ENCODE data around the gene AP1S2.
"Not testable (repeated sequence)": the region's sequence is repeated elsewhere in the genome, so short reads cannot be mapped to it uniquely, and the experiment has no call there.

The AP1S2 gene

DNA sequence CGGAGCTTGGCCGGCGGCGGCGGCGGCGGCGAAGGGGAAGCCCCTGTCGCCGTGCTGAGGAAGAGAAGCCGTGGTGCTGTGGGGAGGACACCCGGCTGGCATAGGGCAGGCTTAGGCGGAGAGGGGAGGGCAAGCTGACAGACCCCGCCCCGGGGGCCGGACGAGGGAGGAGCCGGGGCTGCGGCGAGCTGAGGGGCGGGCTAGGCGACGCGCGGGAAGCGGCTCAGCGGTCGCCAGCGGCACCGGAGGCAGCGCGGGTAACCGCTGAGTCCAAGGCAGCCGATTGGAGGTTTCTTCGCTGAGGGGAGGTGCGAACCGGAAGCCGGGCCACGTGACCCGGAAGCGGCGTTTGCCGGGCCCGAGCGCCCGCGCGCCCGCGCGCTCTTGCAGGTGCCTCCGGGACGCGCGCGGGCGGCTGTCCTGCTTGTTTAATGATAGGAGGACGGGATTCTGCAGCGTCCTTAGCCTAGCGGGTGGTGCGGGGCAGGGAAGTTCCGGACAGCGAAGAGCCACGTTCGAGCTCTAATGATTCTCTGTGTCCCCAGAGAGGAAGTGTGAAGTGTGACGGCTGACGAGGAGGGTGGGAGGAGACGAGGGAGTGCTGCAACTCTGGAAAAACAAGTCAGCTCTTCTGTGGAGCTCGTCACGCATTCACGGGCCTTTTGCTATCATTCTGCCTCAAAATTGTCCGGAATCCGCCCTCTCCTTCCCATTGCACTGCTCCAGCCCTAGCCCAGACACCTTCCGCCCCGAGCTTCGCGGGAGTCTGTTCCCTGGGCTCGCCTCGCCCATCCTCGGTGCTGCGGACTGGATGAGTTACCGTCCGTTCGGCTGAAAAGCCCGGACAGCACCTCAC, at the start of gene AP1S2:
Gene AP1S2 (minus strand): TSS at position 102 of the 856 bp plus-strand sequence. CDS start 2,289 bp downstream, outside the sequence.
- Histone ChIP-seq H3K27me3 (ENCODE audit: insufficient read depth, low read length) (no peaks in the 10 kb centered on the region), H3K9ac (ENCODE audit: low read depth, low read length) (peak within 1 kb of the TSS; percentile 96), H3K4me3 (ENCODE audit: low read length) (peak within 1 kb of the TSS; percentile 97), H3K27ac (ENCODE audit: low read length) (peak within 1 kb of the TSS; percentile 94), H3K4me1 (ENCODE audit: insufficient read depth, low read length) (peaks cover 13% of the 10 kb centered on the region; the same call in 1 of the 2 replicates), H3K36me3 (ENCODE audit: insufficient read depth, low read depth, low read length) (peaks cover 41% of the 10 kb centered on the region), H3K9me3 (ENCODE audit: insufficient read depth, low read depth, low read length) (no peaks in the 10 kb centered on the region)

GRCh38 chrX:15903186-15903681, 48.6 kb upstream of the AP1S2 start:
- Histone ChIP-seq H3K4me3 (ENCODE audit: low read length) (no peak overlapping the region), H3K27me3 (ENCODE audit: insufficient read depth, low read length) (no peaks in the 10 kb centered on the region), H3K9ac (ENCODE audit: low read depth, low read length) (no peak overlapping the region), H3K9me3 (ENCODE audit: insufficient read depth, low read depth, low read length) (peaks cover 6% of the 10 kb centered on the region; the same call in 1 of the 2 replicates), H3K27ac (ENCODE audit: low read length) (no peak overlapping the region), H3K36me3 (ENCODE audit: insufficient read depth, low read depth, low read length) (no peaks in the 10 kb centered on the region), H3K4me1 (ENCODE audit: insufficient read depth, low read length) (peaks cover under 1% of the 10 kb centered on the region; the same call in 1 of the 2 replicates)

DNA sequence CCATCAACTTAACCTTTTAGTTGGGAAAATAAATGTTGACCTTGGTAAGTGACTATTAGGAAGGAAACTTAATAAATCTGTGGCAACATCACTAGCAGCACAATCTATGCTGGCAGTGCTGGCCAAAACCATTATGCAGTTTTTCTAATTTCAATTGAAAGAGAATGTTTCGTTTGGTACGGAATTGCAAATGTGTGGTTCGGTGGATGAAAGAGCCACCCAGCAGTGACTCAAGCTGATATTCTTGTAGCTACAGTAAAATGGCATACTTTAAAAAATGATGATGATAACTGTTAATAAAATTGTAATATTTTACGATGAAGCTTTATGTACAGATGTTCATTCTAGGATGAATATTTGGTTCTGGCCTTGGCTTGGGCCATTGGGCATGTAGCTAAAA, 40.7 kb upstream of the AP1S2 start:
- peaks cover 3% of the 10 kb centered on the region; the same call in 1 of the 2 replicates for H3K4me1 ChIP-seq (ENCODE audit: insufficient read depth, low read length)
- no peaks in the 10 kb centered on the region for H3K9me3 ChIP-seq (ENCODE audit: insufficient read depth, low read depth, low read length)
- H3K27ac ChIP-seq (ENCODE audit: low read length): no peak overlapping the region
- H3K9ac ChIP-seq (ENCODE audit: low read depth, low read length): no peak overlapping the region
- no peaks in the 10 kb centered on the region for H3K27me3 ChIP-seq (ENCODE audit: insufficient read depth, low read length)
- no peak overlapping the region for H3K4me3 ChIP-seq (ENCODE audit: low read length)
- H3K36me3 ChIP-seq (ENCODE audit: insufficient read depth, low read depth, low read length): no peaks in the 10 kb centered on the region

GRCh38 chrX:15894724-15895123, 40.1 kb upstream of the AP1S2 start:
- no peak overlapping the region for H3K27ac ChIP-seq (ENCODE audit: low read length)
- peaks cover 3% of the 10 kb centered on the region; the same call in 1 of the 2 replicates for H3K4me1 ChIP-seq (ENCODE audit: insufficient read depth, low read length)
- H3K36me3 ChIP-seq (ENCODE audit: insufficient read depth, low read depth, low read length): no peaks in the 10 kb centered on the region
- no peaks in the 10 kb centered on the region for H3K27me3 ChIP-seq (ENCODE audit: insufficient read depth, low read length)
- H3K9me3 ChIP-seq (ENCODE audit: insufficient read depth, low read depth, low read length): no peaks in the 10 kb centered on the region
- H3K9ac ChIP-seq (ENCODE audit: low read depth, low read length): no peak overlapping the region
- no peak overlapping the region for H3K4me3 ChIP-seq (ENCODE audit: low read length)

DNA sequence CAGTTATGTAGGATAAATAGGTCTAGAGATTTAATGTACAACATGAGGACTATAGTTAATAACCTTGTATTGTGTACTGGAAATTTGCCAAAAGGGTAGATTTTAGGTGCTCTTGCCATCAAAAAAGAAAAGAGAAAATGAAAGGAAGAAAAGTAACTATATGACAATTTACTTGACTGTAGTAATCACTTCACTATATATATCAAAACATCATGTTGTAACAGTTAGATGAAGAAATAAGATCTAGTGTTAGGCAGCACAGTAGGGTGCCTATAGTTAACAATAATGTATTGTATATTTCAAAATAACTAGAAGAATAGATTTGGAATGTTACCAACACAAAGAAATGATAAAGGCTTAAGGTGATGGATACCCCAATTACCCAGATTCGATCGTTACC, 35.9 kb upstream of the AP1S2 start:
- Histone ChIP-seq H3K27ac (ENCODE audit: low read length) (no peak overlapping the region), H3K4me3 (ENCODE audit: low read length) (no peak overlapping the region), H3K9ac (ENCODE audit: low read depth, low read length) (no peak overlapping the region), H3K36me3 (ENCODE audit: insufficient read depth, low read depth, low read length) (no peaks in the 10 kb centered on the region), H3K9me3 (ENCODE audit: insufficient read depth, low read depth, low read length) (no peaks in the 10 kb centered on the region), H3K27me3 (ENCODE audit: insufficient read depth, low read length) (no peaks in the 10 kb centered on the region), H3K4me1 (ENCODE audit: insufficient read depth, low read length) (peaks cover 3% of the 10 kb centered on the region; the same call in 1 of the 2 replicates)

- Histone ChIP-seq H3K9me3 (ENCODE audit: insufficient read depth, low read depth, low read length) (no peaks in the 10 kb centered on the region), H3K27me3 (ENCODE audit: insufficient read depth, low read length) (no peaks in the 10 kb centered on the region), H3K27ac (ENCODE audit: low read length) (no peak overlapping the region), H3K36me3 (ENCODE audit: insufficient read depth, low read depth, low read length) (no peaks in the 10 kb centered on the region), H3K9ac (ENCODE audit: low read depth, low read length) (no peak overlapping the region), H3K4me1 (ENCODE audit: insufficient read depth, low read length) (peaks cover 3% of the 10 kb centered on the region; the same call in 1 of the 2 replicates), H3K4me3 (ENCODE audit: low read length) (no peak overlapping the region)
These were observed 33.4 kb upstream of the AP1S2 start for GRCh38 chrX:15888062-15888461.

DNA sequence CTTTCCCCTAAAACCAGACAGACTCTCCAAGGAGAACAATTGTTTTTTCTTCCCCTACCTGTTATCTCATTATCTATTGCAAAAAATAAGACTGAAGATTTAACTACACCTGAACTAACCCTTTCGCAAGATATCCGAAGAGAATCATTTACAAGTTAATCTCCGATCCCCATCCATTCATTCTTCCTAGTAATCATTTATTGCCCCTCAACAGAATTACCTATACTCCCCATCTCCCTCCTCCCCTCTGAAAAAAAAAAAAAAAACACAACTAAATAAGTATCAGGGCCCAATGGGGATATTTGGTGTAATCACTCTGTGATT, 28.9 kb upstream of the AP1S2 start:
- Histone ChIP-seq H3K9me3 (ENCODE audit: insufficient read depth, low read depth, low read length) (no peaks in the 10 kb centered on the region), H3K27ac (ENCODE audit: low read length) (no peak overlapping the region), H3K4me1 (ENCODE audit: insufficient read depth, low read length) (no peaks in the 10 kb centered on the region; the same call in 1 of the 2 replicates), H3K27me3 (ENCODE audit: insufficient read depth, low read length) (no peaks in the 10 kb centered on the region), H3K4me3 (ENCODE audit: low read length) (no peak overlapping the region), H3K36me3 (ENCODE audit: insufficient read depth, low read depth, low read length) (no peaks in the 10 kb centered on the region), H3K9ac (ENCODE audit: low read depth, low read length) (no peak overlapping the region)

- Histone ChIP-seq H3K9me3 (ENCODE audit: insufficient read depth, low read depth, low read length) (no peaks in the 10 kb centered on the region), H3K27ac (ENCODE audit: low read length) (no peak overlapping the region), H3K4me3 (ENCODE audit: low read length) (no peak overlapping the region), H3K36me3 (ENCODE audit: insufficient read depth, low read depth, low read length) (no peaks in the 10 kb centered on the region), H3K9ac (ENCODE audit: low read depth, low read length) (no peak overlapping the region), H3K4me1 (ENCODE audit: insufficient read depth, low read length) (no peaks in the 10 kb centered on the region; the same call in 1 of the 2 replicates), H3K27me3 (ENCODE audit: insufficient read depth, low read length) (no peaks in the 10 kb centered on the region)
These were observed 28.3 kb upstream of the AP1S2 start for GRCh38 chrX:15882704-15883539.

DNA sequence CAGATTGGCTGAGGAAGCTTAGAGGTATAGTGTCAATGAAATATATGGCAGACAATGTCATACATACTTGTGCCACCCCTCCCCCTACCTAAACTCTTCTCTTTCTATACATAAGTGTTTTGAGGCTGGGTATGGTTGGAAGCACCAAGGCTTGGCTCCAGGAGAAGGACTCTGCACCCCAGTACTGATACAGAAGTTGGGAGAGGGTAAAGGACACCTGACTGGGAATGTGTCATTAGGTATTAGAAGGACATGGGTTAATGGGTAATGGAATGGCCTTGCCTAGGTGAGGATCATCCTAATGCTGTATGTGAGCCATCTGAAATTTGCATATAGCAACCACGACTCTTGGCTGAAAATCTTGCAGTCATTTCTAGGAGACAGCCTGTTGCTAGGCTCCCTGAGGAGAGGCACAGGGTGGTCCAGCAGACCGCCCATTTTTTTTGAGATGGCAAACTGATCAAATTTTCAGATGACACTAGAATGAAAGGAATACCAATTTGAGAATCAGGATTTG, 26.8 kb upstream of the AP1S2 start:
- Histone ChIP-seq H3K36me3 (ENCODE audit: insufficient read depth, low read depth, low read length) (no peaks in the 10 kb centered on the region), H3K9me3 (ENCODE audit: insufficient read depth, low read depth, low read length) (no peaks in the 10 kb centered on the region), H3K27ac (ENCODE audit: low read length) (no peak overlapping the region), H3K4me3 (ENCODE audit: low read length) (no peak overlapping the region), H3K9ac (ENCODE audit: low read depth, low read length) (no peak overlapping the region), H3K4me1 (ENCODE audit: insufficient read depth, low read length) (no peaks in the 10 kb centered on the region; the same call in 1 of the 2 replicates), H3K27me3 (ENCODE audit: insufficient read depth, low read length) (no peaks in the 10 kb centered on the region)

DNA sequence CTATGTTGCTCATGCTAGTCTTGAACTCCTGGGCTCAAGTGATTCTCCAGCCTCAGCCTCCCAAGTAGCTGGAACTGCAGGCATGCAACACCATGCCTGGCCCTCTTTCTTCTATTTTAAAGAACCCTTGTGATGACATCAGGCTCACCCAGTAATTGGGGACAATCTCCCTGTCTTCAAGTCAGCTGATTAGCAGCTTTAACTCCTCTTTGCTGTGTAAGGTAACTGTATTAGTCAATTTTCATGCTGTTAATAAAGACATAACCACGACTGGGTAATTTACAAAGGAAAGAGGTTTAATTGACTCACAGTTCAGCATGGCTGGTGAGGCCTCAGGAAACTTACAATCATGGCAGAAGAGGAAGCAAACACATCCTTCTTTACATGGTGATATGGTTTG, 23.3 kb upstream of the AP1S2 start:
- not testable (repeated sequence) for H3K27me3 ChIP-seq (ENCODE audit: insufficient read depth, low read length); H3K4me3 ChIP-seq (ENCODE audit: low read length); H3K9ac ChIP-seq (ENCODE audit: low read depth, low read length); H3K27ac ChIP-seq (ENCODE audit: low read length); H3K4me1 ChIP-seq (ENCODE audit: insufficient read depth, low read length); H3K36me3 ChIP-seq (ENCODE audit: insufficient read depth, low read depth, low read length); H3K9me3 ChIP-seq (ENCODE audit: insufficient read depth, low read depth, low read length)

DNA sequence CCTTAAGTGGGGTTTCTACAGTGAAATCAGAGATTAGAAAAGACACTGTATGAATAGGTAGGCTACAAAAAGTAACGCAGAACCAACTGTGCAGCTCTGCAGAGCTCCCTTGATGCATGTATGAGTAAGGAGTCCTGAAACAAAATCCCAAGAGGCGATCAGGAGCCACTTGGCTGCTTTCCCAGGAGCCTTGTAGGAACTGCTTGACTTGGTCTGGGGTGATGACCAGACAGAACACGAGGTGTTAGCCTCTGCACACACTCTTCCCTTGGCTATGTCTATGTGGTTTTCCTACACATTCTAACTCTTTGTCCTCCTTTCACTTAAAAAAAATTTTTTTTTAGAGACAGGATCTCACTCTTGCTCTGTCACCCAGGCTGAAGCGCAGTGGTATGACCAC, 22.8 kb upstream of the AP1S2 start:
- H3K27me3 ChIP-seq (ENCODE audit: insufficient read depth, low read length): no peaks in the 10 kb centered on the region
- no peaks in the 10 kb centered on the region; the same call in 1 of the 2 replicates for H3K4me1 ChIP-seq (ENCODE audit: insufficient read depth, low read length)
- H3K9ac ChIP-seq (ENCODE audit: low read depth, low read length): no peak overlapping the region
- no peak overlapping the region for H3K27ac ChIP-seq (ENCODE audit: low read length)
- H3K4me3 ChIP-seq (ENCODE audit: low read length): no peak overlapping the region
- no peaks in the 10 kb centered on the region for H3K9me3 ChIP-seq (ENCODE audit: insufficient read depth, low read depth, low read length)
- no peaks in the 10 kb centered on the region for H3K36me3 ChIP-seq (ENCODE audit: insufficient read depth, low read depth, low read length)

Measured in iPS-20b (cell line).